Mesenchymal stem cell (in vitro differentiated cells and primary cell): Measurements from ENCODE around the gene CUL5.
A peak's percentile ranks its signal among the peaks of the same experiment; 100 is the strongest.

Experiments
- DNase-seq: peaks from one replicate; pipeline ENCODE4 v3.0.0-alpha.2; 2013
- H2AFZ ChIP-seq: one replicate; pipeline ENCODE4 v1.6.1; 2013; ENCODE audit warnings: low read depth, mild to moderate bottlenecking, control low read depth, inconsistent platforms, low read length, moderate library complexity
- H2AK5ac ChIP-seq: 2 replicates; pipeline ENCODE4 v1.6.1; 2013; ENCODE audit warnings: low read length, moderate library complexity, mild to moderate bottlenecking, inconsistent platforms; ENCODE audit not compliant: severe bottlenecking
- H2BK120ac ChIP-seq: one replicate; pipeline ENCODE4 v1.6.1; 2013; ENCODE audit warnings: low read depth, mild to moderate bottlenecking, inconsistent platforms, low read length, moderate library complexity
- H2BK12ac ChIP-seq, 2 experiments: one replicate each; pipeline ENCODE4 v1.6.1; 2013; ENCODE audit warnings: inconsistent platforms in 2 of 2, low read length in 2 of 2, mild to moderate bottlenecking in 2 of 2, moderate library complexity in 2 of 2, control low read depth in 1 of 2
- H2BK15ac ChIP-seq: one replicate; pipeline ENCODE4 v1.6.1; 2013; ENCODE audit warnings: mild to moderate bottlenecking, low read depth, inconsistent platforms; ENCODE audit not compliant: poor library complexity, severe bottlenecking
- H2BK5ac ChIP-seq: 2 replicates; pipeline ENCODE4 v1.6.1; 2013; ENCODE audit warnings: low read depth, mild to moderate bottlenecking, low read length, control low read depth, inconsistent platforms; ENCODE audit not compliant: poor library complexity, severe bottlenecking
- H3K14ac ChIP-seq, 2 experiments: one replicate each; pipeline ENCODE4 v1.6.1; 2013; ENCODE audit warnings: inconsistent platforms in 2 of 2, low read length in 2 of 2, control low read depth in 1 of 2, mild to moderate bottlenecking in 1 of 2, moderate library complexity in 1 of 2
- H3K18ac ChIP-seq, 2 experiments: one replicate each; pipeline ENCODE4 v1.6.1; 2013; ENCODE audit warnings: inconsistent platforms in 2 of 2, low read length in 2 of 2, control low read depth in 1 of 2, low read depth in 1 of 2, mild to moderate bottlenecking in 1 of 2
- H3K23ac ChIP-seq, 2 experiments: one replicate each; pipeline ENCODE4 v1.6.1; 2013; ENCODE audit warnings: inconsistent platforms in 2 of 2, low read length in 2 of 2, mild to moderate bottlenecking in 2 of 2, moderate library complexity in 2 of 2, control low read depth in 1 of 2
- H3K27ac ChIP-seq: 2 replicates; pipeline ENCODE4 v1.5.1; 2013; ENCODE audit warnings: mild to moderate bottlenecking, moderate library complexity, low read length, control low read depth, inconsistent platforms; ENCODE audit not compliant: poor library complexity, severe bottlenecking
- H3K27me3 ChIP-seq, 2 experiments: 2 replicates each; pipeline versions ENCODE4 v1.6.1 to v1.7.0; 2013; ENCODE audit warnings: low read length in 2 of 2, mild to moderate bottlenecking in 2 of 2, moderate library complexity in 2 of 2, control low read depth in 1 of 2, inconsistent platforms in 1 of 2; ENCODE audit not compliant: control insufficient read depth in 1 of 2, insufficient read depth in 1 of 2
- H3K36me3 ChIP-seq, 2 experiments: 2 replicates each; pipeline versions ENCODE4 v1.6.1 to v1.7.0; 2013; ENCODE audit warnings: low read length in 2 of 2, control low read depth in 1 of 2, inconsistent platforms in 1 of 2, low read depth in 1 of 2, mild to moderate bottlenecking in 1 of 2; ENCODE audit not compliant: insufficient read depth in 2 of 2, control insufficient read depth in 1 of 2
- H3K4ac ChIP-seq, 2 experiments: one replicate each; pipeline ENCODE4 v1.6.1; 2013; ENCODE audit warnings: inconsistent platforms in 2 of 2, low read length in 2 of 2, mild to moderate bottlenecking in 2 of 2, moderate library complexity in 2 of 2, control low read depth in 1 of 2, low read depth in 1 of 2
- H3K4me1 ChIP-seq: 2 replicates; pipeline ENCODE4 v1.6.1; 2013; ENCODE audit warnings: low read depth, low read length, control low read depth; ENCODE audit not compliant: control insufficient read depth, insufficient read depth
- H3K4me2 ChIP-seq: 2 replicates; pipeline ENCODE4 v1.6.1; 2013; ENCODE audit warnings: low read length, mild to moderate bottlenecking, inconsistent platforms; ENCODE audit not compliant: poor library complexity, severe bottlenecking
- H3K4me3 ChIP-seq, 2 experiments: 2 replicates each; pipeline versions ENCODE4 v1.5.1 to v1.7.0; 2013; ENCODE audit warnings: low read length in 2 of 2, mild to moderate bottlenecking in 2 of 2, control low read depth in 1 of 2, low read depth in 1 of 2; ENCODE audit not compliant: insufficient read depth in 1 of 2
- H3K79me1 ChIP-seq: replicated peaks from 2 replicates; pipeline ENCODE4 v1.6.1; 2013; ENCODE audit warnings: mild to moderate bottlenecking, control low read depth, low read length, inconsistent platforms; ENCODE audit not compliant: poor library complexity, severe bottlenecking
- H3K9ac ChIP-seq: 2 replicates; pipeline ENCODE4 v1.7.0; 2013; ENCODE audit warnings: mild to moderate bottlenecking, low read length, moderate library complexity
- H3K9me3 ChIP-seq: 2 replicates; pipeline ENCODE4 v1.7.0; 2013; ENCODE audit warnings: mild to moderate bottlenecking, low read length; ENCODE audit not compliant: control insufficient read depth
- H4K8ac ChIP-seq: one replicate; pipeline ENCODE4 v1.6.1; 2013; ENCODE audit warnings: inconsistent platforms, mild to moderate bottlenecking, low read length, moderate library complexity
- H4K91ac ChIP-seq: one replicate; pipeline ENCODE4 v1.6.1; 2013; ENCODE audit warnings: mild to moderate bottlenecking, low read length, inconsistent platforms
- WGBS: methylation state at CpG from one replicate; pipeline ENCODE4 v1.1.7; 2013; ENCODE audit warnings: mixed read lengths; 5-methylcytosine and 5-hydroxymethylcytosine counted together

The CUL5 gene

DNA sequence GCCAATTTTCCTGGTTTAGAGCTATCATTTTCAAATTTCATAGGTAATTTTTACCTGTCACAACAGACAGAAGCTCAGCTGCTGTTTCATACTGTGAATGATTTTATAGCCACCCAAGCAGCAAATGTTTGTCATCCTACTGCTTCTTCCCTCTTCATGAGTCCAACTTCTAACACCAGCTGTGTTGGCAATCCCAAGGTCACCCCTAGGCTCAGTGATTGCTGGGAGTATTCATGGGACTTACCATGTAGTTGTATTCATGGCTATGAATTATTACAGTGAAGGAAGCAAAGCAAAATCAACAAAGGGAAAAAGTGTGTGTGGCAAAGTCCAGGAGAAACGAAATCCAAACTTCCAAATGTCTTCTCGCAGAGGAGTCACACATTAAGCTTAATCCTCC, 28.5 kb downstream of the CUL5 start:
- Histone ChIP-seq H3K23ac (no peak overlapping the region), H3K36me3 (peaks cover 9 to 50% of the 10 kb centered on the region in 2 experiments), H3K14ac (no peak overlapping the region), H4K8ac (no peak overlapping the region), H2BK120ac (no peak overlapping the region), H3K27ac (no peak overlapping the region), H2BK5ac (no peak overlapping the region), H3K4me2 (no peak overlapping the region), H3K9ac (no peak overlapping the region), H3K27me3 (no peaks in the 10 kb centered on the region), H3K4me1 (no peaks in the 10 kb centered on the region), H2BK12ac (peak overlapping the region in 1 of 2 experiments; percentile 57), H2BK15ac (no peak overlapping the region), H3K79me1 (peaks cover 35% of the 10 kb centered on the region), H3K18ac (no peak overlapping the region), H3K4me3 (no peak overlapping the region), H2AK5ac (no peak overlapping the region), H3K4ac (no peak overlapping the region), H3K9me3 (no peaks in the 10 kb centered on the region), H2AFZ (no peak overlapping the region), H4K91ac (no peak overlapping the region)
- DNase-seq = peak; percentile 28
- 79% methylated on average over 2 of the region's 2 CpGs for WGBS

DNA sequence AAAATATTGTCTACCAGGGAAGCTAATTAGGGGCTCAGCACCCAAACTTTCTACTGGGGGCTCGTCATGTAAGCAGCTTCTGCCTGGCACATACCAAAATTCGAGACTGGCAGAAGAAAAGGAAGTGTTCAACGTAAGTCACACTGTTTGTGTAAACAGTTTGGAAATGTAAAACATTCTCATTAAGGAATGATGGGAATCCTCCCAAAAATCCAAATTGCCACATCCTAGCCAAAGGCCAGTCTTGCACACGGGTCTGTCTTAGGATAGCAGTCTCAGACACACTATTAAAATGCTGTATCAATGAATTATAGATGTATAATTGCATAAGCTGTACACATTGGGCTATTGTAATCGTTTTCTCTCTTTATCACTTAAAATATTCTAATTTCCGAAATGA, 28.9 kb downstream of the CUL5 start:
- Histone ChIP-seq H3K18ac (no peak overlapping the region), H3K9ac (no peak overlapping the region), H2BK5ac (no peak overlapping the region), H3K27me3 (no peaks in the 10 kb centered on the region), H3K36me3 (peaks cover 9 to 54% of the 10 kb centered on the region in 2 experiments), H4K8ac (no peak overlapping the region), H3K4me2 (no peak overlapping the region), H3K27ac (no peak overlapping the region), H3K4me1 (no peaks in the 10 kb centered on the region), H3K9me3 (no peaks in the 10 kb centered on the region), H2BK15ac (no peak overlapping the region), H2AFZ (no peak overlapping the region), H3K14ac (no peak overlapping the region), H2BK120ac (no peak overlapping the region), H2AK5ac (no peak overlapping the region), H3K4ac (no peak overlapping the region), H3K4me3 (no peak overlapping the region), H2BK12ac (no peak overlapping the region), H3K23ac (no peak overlapping the region), H4K91ac (no peak overlapping the region), H3K79me1 (peaks cover 35% of the 10 kb centered on the region)
- DNase-seq = peak; percentile 35
- WGBS = 31% methylated on average over 3 of the region's 6 CpGs

DNA sequence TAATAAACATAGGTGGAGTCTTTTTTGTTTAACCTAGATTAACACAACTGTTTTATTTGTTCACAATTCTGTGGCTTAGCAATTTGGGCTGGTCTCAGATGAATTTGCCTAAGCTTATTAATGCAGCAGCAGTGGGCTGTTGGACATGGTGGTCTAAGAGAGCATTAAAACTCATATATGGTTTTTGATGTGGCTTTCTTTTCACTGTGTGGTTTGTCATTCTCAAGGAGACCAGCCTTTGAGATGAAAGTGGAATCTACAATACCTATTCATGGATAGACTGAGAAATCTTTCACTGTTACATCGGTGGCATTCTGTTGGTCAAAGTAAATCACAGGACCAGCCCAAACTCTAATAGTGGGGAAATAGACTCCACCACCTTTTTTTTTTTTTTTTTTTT, 39.6 kb downstream of the CUL5 start:
- Histone ChIP-seq H3K27ac (no peak overlapping the region), H4K91ac (no peak overlapping the region), H2BK5ac (no peak overlapping the region), H3K14ac (no peak overlapping the region), H3K27me3 (no peaks in the 10 kb centered on the region), H3K4me3 (no peak overlapping the region), H3K4ac (no peak overlapping the region), H3K9ac (no peak overlapping the region), H2BK12ac (no peak overlapping the region), H2AK5ac (no peak overlapping the region), H3K4me1 (no peaks in the 10 kb centered on the region), H3K9me3 (no peaks in the 10 kb centered on the region), H3K4me2 (no peak overlapping the region), H3K18ac (no peak overlapping the region), H4K8ac (no peak overlapping the region), H3K79me1 (peaks cover 26% of the 10 kb centered on the region), H3K23ac (no peak overlapping the region), H2BK15ac (no peak overlapping the region), H2BK120ac (no peak overlapping the region), H3K36me3 (peaks cover 15 to 66% of the 10 kb centered on the region in 2 experiments), H2AFZ (no peak overlapping the region)
- no peak for DNase-seq
- 92% methylated on average over 1 of the region's 1 CpG for WGBS

DNA sequence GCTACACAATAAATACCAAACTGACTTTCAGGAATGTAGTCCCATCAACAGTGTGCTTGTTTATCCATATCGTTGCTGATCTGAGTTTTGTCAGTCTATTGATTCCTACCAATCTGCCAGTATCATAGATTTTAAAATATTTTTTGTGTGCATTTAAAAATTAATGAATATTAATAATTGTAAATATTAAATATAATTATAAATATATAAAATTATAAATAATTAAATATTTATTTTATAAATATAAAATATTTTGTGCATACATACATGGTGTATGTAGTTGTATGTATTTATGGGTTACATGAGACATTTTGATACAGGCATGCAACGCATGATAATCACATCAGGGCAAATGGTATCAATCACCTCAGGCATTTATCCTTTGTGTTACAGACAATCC, 53.6 kb downstream of the CUL5 start:
- H3K27me3 ChIP-seq = no peaks in the 10 kb centered on the region
- no peak overlapping the region for H3K27ac ChIP-seq
- no peak overlapping the region for H3K4me3 ChIP-seq
- no peak overlapping the region for H3K4ac ChIP-seq
- H3K18ac ChIP-seq = no peak overlapping the region
- H3K14ac ChIP-seq = no peak overlapping the region
- no peak overlapping the region for H2BK5ac ChIP-seq
- H2BK15ac ChIP-seq = no peak overlapping the region
- H3K23ac ChIP-seq = no peak overlapping the region
- no peak overlapping the region for H4K91ac ChIP-seq
- H3K36me3 ChIP-seq = peaks cover 0 to 60% of the 10 kb centered on the region in 2 experiments
- H2AK5ac ChIP-seq = no peak overlapping the region
- no peak overlapping the region for H4K8ac ChIP-seq
- H3K4me1 ChIP-seq = peaks cover 3% of the 10 kb centered on the region
- no peak overlapping the region for H2BK12ac ChIP-seq
- H3K9me3 ChIP-seq = no peaks in the 10 kb centered on the region
- no peak overlapping the region for H3K9ac ChIP-seq
- H2AFZ ChIP-seq = no peak overlapping the region
- H3K79me1 ChIP-seq = peaks cover 13% of the 10 kb centered on the region
- H2BK120ac ChIP-seq = no peak overlapping the region
- DNase-seq = no peak
- no CpG with 5 or more reads among the region's 2 CpGs for WGBS
- no peak overlapping the region for H3K4me2 ChIP-seq
